Measurements from ENCODE around the gene GNG7.
"Not testable (repeated sequence)": the region's sequence is repeated elsewhere in the genome, so short reads cannot be mapped to it uniquely, and the experiment has no call there.

The GNG7 gene

GRCh38 chr19:2591537-2592291 is 110.8 kb downstream of the GNG7 start:
- no peak for DNase-seq

- no peak for DNase-seq
Observed at GRCh38 chr19:2590630-2591399, 111.7 kb downstream of the GNG7 start.

GRCh38 chr19:2589441-2589840 is 113.1 kb downstream of the GNG7 start:
- DNase-seq, result no peak

- no peak for DNase-seq
Observed at GRCh38 chr19:2588081-2588777, 114.3 kb downstream of the GNG7 start.

- DNase-seq, result no peak
Observed at GRCh38 chr19:2587001-2587719, 115.3 kb downstream of the GNG7 start.

GRCh38 chr19:2586196-2586595 is 116.3 kb downstream of the GNG7 start:
- no peak for DNase-seq

- DNase-seq, result no peak
Observed at GRCh38 chr19:2584002-2584401, 118.5 kb downstream of the GNG7 start.

GRCh38 chr19:2582984-2583956 is 119.2 kb downstream of the GNG7 start:
- no peak for DNase-seq

- not testable (repeated sequence) for DNase-seq
Observed at GRCh38 chr19:2580396-2580795, 122.1 kb downstream of the GNG7 start.

GRCh38 chr19:2579678-2580280 is 122.7 kb downstream of the GNG7 start:
- no peak for DNase-seq

- peak; percentile 59 to 60 for DNase-seq
Observed at GRCh38 chr19:2578901-2579677, 123.4 kb downstream of the GNG7 start.

GRCh38 chr19:2578391-2578890 is 124.1 kb downstream of the GNG7 start:
- DNase-seq, result no peak

GRCh38 chr19:2577722-2578335 is 124.7 kb downstream of the GNG7 start:
- DNase-seq, result no peak

- DNase-seq, result no peak
Observed at GRCh38 chr19:2575734-2576481, 126.6 kb downstream of the GNG7 start.

- no peak for DNase-seq
Observed at GRCh38 chr19:2574971-2575630, 127.4 kb downstream of the GNG7 start.

- no peak for DNase-seq
Observed at GRCh38 chr19:2574478-2574931, 128.0 kb downstream of the GNG7 start.

GRCh38 chr19:2573916-2574315 is 128.6 kb downstream of the GNG7 start:
- no peak for DNase-seq

GRCh38 chr19:2572152-2572551 is 130.3 kb downstream of the GNG7 start:
- not testable (repeated sequence) for DNase-seq
